HG03280 (cell line): ENCODE results near the gene TSHZ3.

Experiments used
- ATAC-seq: cut with Tn5 transposase; IDR thresholded peaks from one replicate; pipeline ENCODE4 v1.9.1; 2021; ENCODE audit warnings: mild to moderate bottlenecking, moderate library complexity; ENCODE audit not compliant: unreplicated experiment

Gene TSHZ3

GRCh38 chr19:31315652-31316051 is 33.6 kb downstream of the TSHZ3 start:
- ATAC-seq, result no peak

DNA sequence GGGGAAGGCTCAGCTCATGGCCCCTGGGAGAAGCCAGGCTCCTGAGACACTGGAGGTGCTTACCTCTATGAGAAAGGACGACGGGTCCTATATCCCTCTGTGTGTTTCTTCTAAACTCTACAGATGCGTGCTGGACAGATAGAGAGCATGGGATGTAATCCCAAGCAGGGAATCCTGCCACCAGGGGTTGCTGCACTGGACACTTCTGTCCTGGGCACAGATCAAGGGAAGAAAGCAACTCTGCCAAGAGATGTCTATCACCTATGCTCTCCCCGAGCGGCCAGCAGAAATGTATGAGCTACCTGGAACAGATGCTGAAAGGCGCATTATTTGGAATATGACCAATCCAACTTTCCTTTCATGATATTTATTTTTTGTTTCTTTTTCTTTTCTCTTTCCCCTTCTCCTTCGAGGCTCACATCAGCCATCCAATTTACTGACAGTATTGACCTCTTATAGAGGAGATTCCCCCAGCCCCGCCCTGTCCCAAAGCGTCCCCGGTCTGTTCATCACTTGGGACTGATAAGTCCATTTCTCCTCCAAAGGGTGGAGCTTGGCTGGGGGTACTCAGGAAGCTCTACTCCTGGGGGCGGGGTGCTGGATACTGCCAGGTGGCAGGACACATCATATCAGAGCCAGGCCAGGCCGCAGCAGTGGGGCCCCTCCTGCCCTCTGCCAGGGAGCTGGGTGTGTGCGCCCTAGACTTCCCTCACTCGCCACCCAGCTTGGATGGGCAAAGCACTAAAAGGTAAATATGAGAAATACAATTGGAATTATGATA is 34.2 kb downstream of the TSHZ3 start:
- no peak for ATAC-seq

- ATAC-seq, result no peak
These were observed 35.1 kb downstream of the TSHZ3 start for GRCh38 chr19:31314156-31314555.

GRCh38 chr19:31313291-31314030 is 35.8 kb downstream of the TSHZ3 start:
- no peak for ATAC-seq

DNA sequence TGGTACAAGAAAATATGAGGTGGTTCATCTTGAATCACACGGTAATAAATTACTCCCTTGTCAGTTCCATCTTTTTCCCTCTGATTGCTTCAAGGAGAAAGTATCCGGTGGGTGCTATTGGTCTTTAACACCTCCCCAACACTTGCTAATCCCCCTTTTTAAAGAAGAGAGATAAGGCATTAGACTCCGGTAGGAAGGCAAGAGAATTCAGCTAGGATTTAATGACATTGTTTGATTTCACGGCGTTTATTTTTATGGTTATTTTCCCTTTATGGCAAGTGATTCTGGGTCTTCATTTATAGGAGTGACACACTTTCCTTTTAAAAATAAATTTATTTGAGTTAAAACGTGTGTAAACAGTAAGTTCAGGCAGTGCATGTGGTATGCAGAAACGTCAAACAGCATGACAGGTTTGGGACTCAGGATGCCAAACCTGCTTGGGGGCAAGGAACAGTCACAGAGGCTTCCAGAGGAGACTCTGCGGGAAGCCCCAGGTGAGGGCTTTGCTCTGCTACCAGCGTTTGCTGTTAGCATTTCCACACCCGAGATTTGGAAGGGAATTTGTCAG is 36.5 kb downstream of the TSHZ3 start:
- ATAC-seq, result no peak

DNA sequence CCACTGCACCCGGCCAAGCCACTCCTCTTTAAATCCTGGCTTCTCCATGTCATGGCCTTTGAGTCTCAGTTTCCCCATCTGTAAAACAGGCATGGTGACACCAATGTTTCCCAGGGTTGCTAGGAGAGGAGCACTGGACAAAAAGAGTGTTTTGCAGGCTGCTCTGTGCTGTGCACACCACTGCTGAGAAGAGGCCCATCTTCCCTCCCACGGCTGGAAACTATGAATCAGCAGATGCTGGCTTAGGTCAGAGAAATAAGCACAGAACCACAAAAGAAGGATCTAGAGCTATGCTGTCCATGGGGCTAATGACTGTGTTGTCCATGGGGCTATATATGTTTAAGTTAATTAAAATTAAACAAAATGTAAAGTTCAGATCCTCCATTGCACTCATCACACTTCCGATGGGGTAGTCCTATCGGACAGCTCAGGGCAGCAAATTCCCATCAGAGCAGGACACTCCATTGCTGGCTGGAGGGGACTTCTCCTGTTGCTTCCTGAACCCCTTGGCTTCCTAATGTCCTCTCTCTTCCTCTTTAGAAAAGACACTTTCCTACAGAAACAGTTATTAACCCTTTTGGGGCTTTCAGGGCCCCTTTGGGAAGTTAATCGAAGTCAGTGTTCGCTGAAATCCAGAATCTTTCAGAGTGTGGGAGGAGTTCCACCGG is 37.1 kb downstream of the TSHZ3 start:
- ATAC-seq, result no peak

GRCh38 chr19:31310432-31311133 is 38.7 kb downstream of the TSHZ3 start:
- ATAC-seq, result no peak

DNA sequence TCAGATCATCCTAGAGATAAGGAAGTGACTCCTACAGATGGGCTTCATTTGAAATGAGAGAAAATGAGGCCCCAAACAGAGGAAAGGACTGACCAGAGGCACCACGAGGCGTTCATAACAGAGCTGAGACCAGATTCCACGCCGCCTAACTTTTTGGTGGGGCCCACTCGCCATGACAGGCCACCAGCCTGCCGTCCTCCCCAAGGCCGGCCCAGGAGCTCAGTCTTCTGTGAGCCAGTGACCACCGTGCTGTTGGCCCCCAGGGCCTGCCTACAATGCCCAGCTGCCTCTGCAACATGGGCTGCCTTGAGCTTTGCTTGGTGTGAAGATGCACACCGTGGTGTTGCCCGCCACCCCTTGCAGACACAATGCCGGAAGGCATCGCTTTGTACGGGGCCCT is 40.5 kb downstream of the TSHZ3 start:
- no peak for ATAC-seq

GRCh38 chr19:31307071-31307669 is 42.1 kb downstream of the TSHZ3 start:
- no peak for ATAC-seq

- ATAC-seq, result no peak
These were observed 43.1 kb downstream of the TSHZ3 start for GRCh38 chr19:31306006-31306753.

GRCh38 chr19:31304831-31305312 is 44.4 kb downstream of the TSHZ3 start:
- ATAC-seq, result no peak

DNA sequence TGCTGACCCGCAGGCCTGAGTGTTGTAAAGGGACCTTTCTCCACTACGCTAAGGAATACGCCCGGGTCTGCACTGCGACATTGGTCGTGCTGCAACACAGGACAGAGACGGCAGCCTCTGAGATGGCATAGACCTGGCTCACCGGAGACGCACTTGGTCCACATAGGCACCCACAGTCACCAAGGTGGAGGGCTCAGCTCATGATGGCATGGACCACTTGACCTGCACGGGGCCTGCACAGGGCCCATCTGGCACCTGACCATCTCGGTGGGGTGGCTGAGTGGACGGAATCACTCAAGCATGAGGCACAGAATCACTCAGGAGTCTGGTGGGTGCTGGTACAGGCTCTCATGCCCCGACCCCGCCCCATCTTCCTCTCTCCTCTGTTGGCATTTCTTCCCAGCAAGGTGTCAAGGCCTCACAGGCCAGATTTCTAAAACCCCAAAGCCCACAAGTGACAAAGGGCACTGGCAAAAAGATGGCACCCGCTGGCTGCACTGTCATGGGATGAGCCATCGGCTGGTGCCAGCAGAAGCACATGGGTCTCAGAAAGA is 45.9 kb downstream of the TSHZ3 start:
- no peak for ATAC-seq

- no peak for ATAC-seq
These were observed 47.8 kb downstream of the TSHZ3 start for GRCh38 chr19:31301306-31301980.

- ATAC-seq, result no peak
These were observed 48.8 kb downstream of the TSHZ3 start for GRCh38 chr19:31300422-31300821.

DNA sequence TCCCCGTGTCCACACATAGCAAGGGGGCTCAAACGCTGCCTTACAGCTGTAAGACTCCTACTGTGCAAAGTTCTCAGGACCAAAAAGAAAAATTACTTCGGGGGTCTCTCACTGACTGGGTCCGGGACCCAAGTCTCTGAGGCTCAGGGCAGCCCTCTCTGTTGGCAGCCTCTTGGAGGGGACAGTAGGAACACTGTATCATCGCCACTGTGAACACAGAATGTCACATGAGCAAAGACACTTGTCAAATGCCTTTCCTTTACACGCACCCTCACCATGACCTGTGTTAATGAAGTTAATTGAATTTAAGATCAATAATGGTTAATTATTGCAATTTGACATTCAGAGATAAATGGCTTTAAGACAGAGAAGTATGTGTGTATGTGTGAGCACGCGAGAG is 49.6 kb downstream of the TSHZ3 start:
- no peak for ATAC-seq

- ATAC-seq, result no peak
These were observed 51.2 kb downstream of the TSHZ3 start for GRCh38 chr19:31297991-31298390.

GRCh38 chr19:31296741-31297390 is 52.4 kb downstream of the TSHZ3 start:
- ATAC-seq, result no peak

DNA sequence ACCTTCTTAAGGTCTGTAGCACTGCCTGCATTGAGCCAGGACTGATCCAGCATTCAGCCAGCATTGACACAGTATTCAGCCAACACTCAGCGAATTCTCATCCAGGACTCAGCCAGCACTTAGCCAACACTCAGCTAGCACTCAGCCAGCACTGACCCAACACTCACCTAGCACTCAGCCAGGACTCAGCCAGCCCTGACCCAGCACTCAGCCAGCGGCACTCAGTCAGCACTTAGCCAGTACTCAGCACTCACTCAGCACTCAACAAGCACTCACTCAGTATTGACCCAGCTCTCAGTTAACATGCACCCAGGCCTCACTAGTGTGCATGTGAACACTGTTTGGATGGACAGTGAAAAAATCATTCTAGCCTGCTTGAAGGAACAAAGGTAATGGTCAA is 55.0 kb downstream of the TSHZ3 start:
- no peak for ATAC-seq
